Cardiac muscle cell (in vitro differentiated cells and primary cell): ENCODE data around the gene SGTA. TPM values are rescaled to one million over a fixed set of nuclear protein-coding genes. Genes with fewer than 3 reads are reported as not detected.

Experiments
- DNase-seq, 2 donors: peaks; one replicate each; pipeline versions ENCODE4 v3.0.0 to v3.0.0-alpha.2; 2010 to 2017; ENCODE audit warnings: low read depth in 1 of 2, low spot score in 1 of 2
- H3K27ac ChIP-seq: fragments of 200-600 bp; sonication (generic); 2 replicates; pipeline ENCODE4 v1.5.1; 2016
- H3K27me3 ChIP-seq: fragments of 200-600 bp; sonication (generic); 2 replicates; pipeline ENCODE4 v1.6.0; 2016; ENCODE audit warnings: control low read depth
- H3K36me3 ChIP-seq: fragments of 200-600 bp; sonication (generic); 2 replicates; pipeline ENCODE4 v1.5.1; 2016; ENCODE audit warnings: control low read depth
- H3K4me1 ChIP-seq: fragments of 200-600 bp; sonication (generic); 2 replicates; pipeline ENCODE4 v1.8.1; 2017; ENCODE audit warnings: low read depth, mild to moderate bottlenecking, mixed run types
- H3K4me3 ChIP-seq: fragments of 200-600 bp; sonication (generic); 2 replicates; pipeline ENCODE4 v1.5.1; 2016; ENCODE audit warnings: mild to moderate bottlenecking
- H3K9me3 ChIP-seq: fragments of 200-600 bp; sonication (generic); 2 replicates; pipeline ENCODE4 v1.5.1; 2017; ENCODE audit warnings: low read depth, mild to moderate bottlenecking, control low read depth
- polyA plus RNA-seq: library from polyadenylated mRNA; unstranded; fragments of >200 nt; fragmentation: Nextera tagmentation; extraction: Ambion mirVana; gene quantifications from 2 replicates; pipeline ENCODE4 v1.2.1, GENCODE V29; 2016
- total RNA-seq: library from RNA; depleted of rRNA; stranded (reverse); fragments of >200 nt; gene quantifications from 2 replicates; pipeline ENCODE4 v1.2.3, GENCODE V29; 2016
- TF ChIP-seq, protein P1 (sequence below): IDR thresholded peaks from 2 replicates; pipeline ENCODE4 v1.5.1; 2012; ENCODE audit warnings: low read depth, mild to moderate bottlenecking, low read length

SGTA gene
- total and polyA plus RNA-seq, 2 experiments from 2014 or later = 102 to 135 TPM

DNA sequence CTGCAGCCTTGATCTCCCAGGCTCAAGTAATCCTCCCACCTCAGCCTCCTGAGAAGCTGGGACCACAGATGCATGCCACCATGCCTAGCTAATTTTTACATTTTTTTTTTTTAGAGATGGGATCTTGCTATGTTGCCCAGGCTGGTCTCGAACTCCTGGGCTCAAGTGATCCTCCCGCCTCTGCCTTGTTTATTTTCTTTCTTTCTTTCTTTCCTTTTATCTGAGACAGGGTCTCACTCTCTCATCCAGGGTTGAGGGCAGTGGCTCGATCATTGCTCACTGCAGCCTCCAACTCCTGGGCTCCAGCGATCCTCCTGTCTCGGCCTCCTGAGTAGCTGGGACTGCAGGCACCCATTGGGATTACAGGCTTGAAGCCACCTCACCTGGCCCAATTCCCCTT, 76.8 kb downstream of the SGTA start:
- Histone ChIP-seq H3K27me3 (peaks cover 9% of the 10 kb centered on the region), H3K4me3 (no peak overlapping the region), H3K36me3 (no peaks in the 10 kb centered on the region), H3K27ac (no peak overlapping the region), H3K9me3 (no peaks in the 10 kb centered on the region), H3K4me1 (no peaks in the 10 kb centered on the region)
- no peak for DNase-seq
- TF ChIP-seq, protein P1, sequence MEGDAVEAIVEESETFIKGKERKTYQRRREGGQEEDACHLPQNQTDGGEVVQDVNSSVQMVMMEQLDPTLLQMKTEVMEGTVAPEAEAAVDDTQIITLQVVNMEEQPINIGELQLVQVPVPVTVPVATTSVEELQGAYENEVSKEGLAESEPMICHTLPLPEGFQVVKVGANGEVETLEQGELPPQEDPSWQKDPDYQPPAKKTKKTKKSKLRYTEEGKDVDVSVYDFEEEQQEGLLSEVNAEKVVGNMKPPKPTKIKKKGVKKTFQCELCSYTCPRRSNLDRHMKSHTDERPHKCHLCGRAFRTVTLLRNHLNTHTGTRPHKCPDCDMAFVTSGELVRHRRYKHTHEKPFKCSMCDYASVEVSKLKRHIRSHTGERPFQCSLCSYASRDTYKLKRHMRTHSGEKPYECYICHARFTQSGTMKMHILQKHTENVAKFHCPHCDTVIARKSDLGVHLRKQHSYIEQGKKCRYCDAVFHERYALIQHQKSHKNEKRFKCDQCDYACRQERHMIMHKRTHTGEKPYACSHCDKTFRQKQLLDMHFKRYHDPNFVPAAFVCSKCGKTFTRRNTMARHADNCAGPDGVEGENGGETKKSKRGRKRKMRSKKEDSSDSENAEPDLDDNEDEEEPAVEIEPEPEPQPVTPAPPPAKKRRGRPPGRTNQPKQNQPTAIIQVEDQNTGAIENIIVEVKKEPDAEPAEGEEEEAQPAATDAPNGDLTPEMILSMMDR = no peak

Other genes with a start within 250 kb of the SGTA start
- gene GNG7, start 80.6 kb downstream of the SGTA start, total RNA-seq = 14.3 and 20.4 TPM in 2 replicates
- gene GNG7, start 80.6 kb downstream of the SGTA start, polyA plus RNA-seq = 24.8 and 34.4 TPM in 2 replicates
- 3.0 and 4.2 TPM in 2 replicates for gene DIRAS1, start 61.9 kb downstream of the SGTA start, total RNA-seq
- gene DIRAS1, start 61.9 kb downstream of the SGTA start, polyA plus RNA-seq = 3.1 and 3.3 TPM in 2 replicates
- 29.4 and 33.5 TPM in 2 replicates for gene SLC39A3, start 43.3 kb downstream of the SGTA start, total RNA-seq
- 36.6 and 46.0 TPM in 2 replicates for gene SLC39A3, start 43.3 kb downstream of the SGTA start, polyA plus RNA-seq
- gene THOP1, start 2.2 kb upstream of the SGTA start, total RNA-seq = 111 and 126 TPM in 2 replicates
- 73.9 and 81.3 TPM in 2 replicates for gene THOP1, start 2.2 kb upstream of the SGTA start, polyA plus RNA-seq
- gene ZNF554, start 36.6 kb upstream of the SGTA start, total RNA-seq = 11.6 and 18.2 TPM in 2 replicates
- 11.1 and 12.4 TPM in 2 replicates for gene ZNF554, start 36.6 kb upstream of the SGTA start, polyA plus RNA-seq
- gene ZNF555, start 58.2 kb upstream of the SGTA start, total RNA-seq = 8.7 and 9.5 TPM in 2 replicates
- gene ZNF555, start 58.2 kb upstream of the SGTA start, polyA plus RNA-seq = 9.0 and 15.2 TPM in 2 replicates
- gene ZNF556, start 84.1 kb upstream of the SGTA start, total RNA-seq = 0.04 and 0.21 TPM in 2 replicates
- gene ZNF556, start 84.1 kb upstream of the SGTA start, polyA plus RNA-seq = 0.09 TPM in 1 of 2 replicates, not detected in the other
- 2.1 and 4.1 TPM in 2 replicates for gene ZNF57, start 117.7 kb upstream of the SGTA start, total RNA-seq
- gene ZNF57, start 117.7 kb upstream of the SGTA start, polyA plus RNA-seq = 4.4 and 5.4 TPM in 2 replicates
- gene ZNF77, start 161.7 kb upstream of the SGTA start, total RNA-seq = 4.4 and 4.7 TPM in 2 replicates
- 2.6 and 7.7 TPM in 2 replicates for gene ZNF77, start 161.7 kb upstream of the SGTA start, polyA plus RNA-seq
- gene TLE6, start 194.3 kb upstream of the SGTA start, total RNA-seq = 30.3 and 35.4 TPM in 2 replicates
- 42.8 and 45.8 TPM in 2 replicates for gene TLE6, start 194.3 kb upstream of the SGTA start, polyA plus RNA-seq
- 71.1 and 95.9 TPM in 2 replicates for gene TLE2, start 246.0 kb upstream of the SGTA start, total RNA-seq
- gene TLE2, start 246.0 kb upstream of the SGTA start, polyA plus RNA-seq = 102 and 105 TPM in 2 replicates